Gastrocnemius medialis (tissue), 4 donors: ENCODE measurements around the gene ESPNL.

ENCODE experiments used
- CTCF ChIP-seq, 5 experiments: fragments of 450-650 bp in 3 of 5; fragments of 200-600 bp in 2 of 5; sonication (generic) in 2 of 5; IDR thresholded peaks in 4 of 5; conservative IDR thresholded peaks in 1 of 5; 1 replicate in 4 of 5; 2 replicates in 1 of 5; pipeline ENCODE4 v1.5.1; 2016 to 2019; ENCODE audit warnings: antibody characterized with exemption in 5 of 5, mild to moderate bottlenecking in 3 of 5, moderate library complexity in 3 of 5
- POLR2A ChIP-seq, 2 donors: fragments of 450-650 bp; IDR thresholded peaks; one replicate each; pipeline ENCODE4 v1.6.1; 2017; ENCODE audit warnings: antibody characterized with exemption in 2 of 2, mild to moderate bottlenecking in 2 of 2, moderate library complexity in 2 of 2

GRCh38 chr2:238102865-238103264 is 2.7 kb downstream of the ESPNL start:
- TF ChIP-seq CTCF (IDR thresholded peaks at IDR 0.05 in 4 of 5, conservative IDR thresholded peaks at IDR 0.05 in 1 of 5) (no peak), POLR2A (IDR thresholded peaks at IDR 0.05) (no peak)
